DMS79 treated with DMSO at 0.1 percent for 48 hours (cell line): Measurements from ENCODE around the gene MUC5AC.
"Not testable (repeated sequence)": the region's sequence is repeated elsewhere in the genome, so short reads cannot be mapped to it uniquely, and the experiment has no call there.

ENCODE experiments used
- DNase-seq: peaks from one replicate; lab custom pipeline; 2025; lab: John Stamatoyannopoulos, UW

MUC5AC gene

GRCh38 chr11:1236316-1237127, 78.8 kb downstream of the MUC5AC start:
- no peak for DNase-seq

- DNase-seq, result no peak
These were observed 79.4 kb downstream of the MUC5AC start for GRCh38 chr11:1237128-1237580.

- DNase-seq, result no peak
These were observed 80.1 kb downstream of the MUC5AC start for GRCh38 chr11:1237851-1238250.

GRCh38 chr11:1238767-1239595, 81.2 kb downstream of the MUC5AC start:
- DNase-seq, result no peak

GRCh38 chr11:1239596-1240205, 81.9 kb downstream of the MUC5AC start:
- no peak for DNase-seq

GRCh38 chr11:1240771-1241170, 83.0 kb downstream of the MUC5AC start:
- no peak for DNase-seq

GRCh38 chr11:1241706-1242105, 84.0 kb downstream of the MUC5AC start:
- no peak for DNase-seq

- DNase-seq, result no peak
These were observed 84.5 kb downstream of the MUC5AC start for GRCh38 chr11:1242289-1242688.

GRCh38 chr11:1242751-1243150, 85.0 kb downstream of the MUC5AC start:
- DNase-seq, result not testable (repeated sequence)

- not testable (repeated sequence) for DNase-seq
These were observed 85.8 kb downstream of the MUC5AC start for GRCh38 chr11:1243521-1243920.

- DNase-seq, result not testable (repeated sequence)
These were observed 86.8 kb downstream of the MUC5AC start for GRCh38 chr11:1244557-1244956.

GRCh38 chr11:1245717-1246116, 88.0 kb downstream of the MUC5AC start:
- not testable (repeated sequence) for DNase-seq

- not testable (repeated sequence) for DNase-seq
These were observed 88.5 kb downstream of the MUC5AC start for GRCh38 chr11:1246301-1246700.

GRCh38 chr11:1247026-1247425, 89.3 kb downstream of the MUC5AC start:
- not testable (repeated sequence) for DNase-seq

GRCh38 chr11:1248951-1249350, 91.2 kb downstream of the MUC5AC start:
- not testable (repeated sequence) for DNase-seq

GRCh38 chr11:1250411-1250810, 92.7 kb downstream of the MUC5AC start:
- not testable (repeated sequence) for DNase-seq
